HepG2 (cell line): ENCODE results near the gene EPHB4. TPM values are rescaled to one million over a fixed set of nuclear protein-coding genes. Genes with fewer than 3 reads are reported as not detected.

Experiments
- AFF4 ChIP-seq: sonication (generic); formaldehyde crosslinking; IDR thresholded peaks from 2 replicates; pipeline ENCODE4 v1.4.0; 2020; ENCODE audit warnings: missing genetic modification reagents
- AGO1 ChIP-seq: fragments of 200-400 bp; formaldehyde crosslinking; IDR thresholded peaks from 2 replicates; pipeline ENCODE4 v1.6.1; 2017; ENCODE audit warnings: mild to moderate bottlenecking, low read depth, low read length, moderate library complexity; ENCODE audit not compliant: poor library complexity, severe bottlenecking
- ASH2L ChIP-seq: fragments of 300-600, 200-600 bp; sonication (generic); IDR thresholded peaks from 2 replicates; pipeline ENCODE4 v1.7.0; 2017; ENCODE audit warnings: low read depth, mild to moderate bottlenecking, moderate library complexity, mixed read lengths, low read length; ENCODE audit not compliant: insufficient read length
- CCAR2 ChIP-seq: fragments of 200-400 bp; formaldehyde crosslinking; optimal IDR thresholded peaks from 2 replicates; pipeline ENCODE3; 2018; ENCODE audit warnings: low read depth, mild to moderate bottlenecking, low read length, moderate library complexity
- ELF3 ChIP-seq: IDR thresholded peaks from 2 replicates; pipeline ENCODE4 v1.6.1; 2016; ENCODE audit warnings: missing genetic modification reagents, missing compliant biosample characterization
- FOXA1 ChIP-seq, 2 experiments: fragments of 450-650 bp in 1 of 2; sonication (generic) in 1 of 2; formaldehyde crosslinking in 1 of 2; IDR thresholded peaks; 2 replicates each; pipeline versions ENCODE4 v1.4.0 to v1.6.1; 2016 to 2020; ENCODE audit warnings: missing genetic modification reagents in 1 of 2
- KIAA2018 ChIP-seq: sonication (generic); formaldehyde crosslinking; IDR thresholded peaks from 2 replicates; pipeline ENCODE4 v1.5.0; 2020; ENCODE audit warnings: mild to moderate bottlenecking, missing genetic modification reagents, borderline replicate concordance
- NFKB2 ChIP-seq: sonication (generic); formaldehyde crosslinking; IDR thresholded peaks from 2 replicates; pipeline ENCODE4 v1.4.0; 2020; ENCODE audit warnings: missing genetic modification reagents, borderline replicate concordance
- NR2F6 ChIP-seq, 2 experiments: IDR thresholded peaks; 2 replicates each; pipeline ENCODE4 v1.6.1; 2016; ENCODE audit warnings: antibody characterized with exemption in 1 of 2, mild to moderate bottlenecking in 1 of 2
- TARDBP ChIP-seq: sonication (generic); formaldehyde crosslinking; IDR thresholded peaks from 2 replicates; pipeline ENCODE4 v1.8.0; 2022; ENCODE audit warnings: mild to moderate bottlenecking, missing genetic modification reagents
- U2AF2 ChIP-seq: fragments of 200-400 bp; formaldehyde crosslinking; IDR thresholded peaks from 2 replicates; pipeline ENCODE4 v1.6.1; 2017; ENCODE audit warnings: low read depth, mild to moderate bottlenecking, low read length
- ZBTB20 ChIP-seq: sonication (generic); formaldehyde crosslinking; IDR thresholded peaks from 2 replicates; pipeline ENCODE4 v1.8.1; 2023; ENCODE audit warnings: missing genetic modification reagents, low read depth, mild to moderate bottlenecking, borderline replicate concordance
- ZFP36L1 ChIP-seq: sonication (generic); formaldehyde crosslinking; IDR thresholded peaks from 2 replicates; pipeline ENCODE4 v1.8.0; 2022; ENCODE audit warnings: mild to moderate bottlenecking, missing genetic modification reagents, moderate library complexity
- ZNF468 ChIP-seq: sonication (generic); formaldehyde crosslinking; IDR thresholded peaks from 2 replicates; pipeline ENCODE4 v1.8.0; 2022; ENCODE audit warnings: mild to moderate bottlenecking, moderate library complexity, missing genetic modification reagents
- ZNF550 ChIP-seq: sonication (generic); formaldehyde crosslinking; IDR thresholded peaks from 2 replicates; pipeline ENCODE4 v1.4.0; 2020; ENCODE audit warnings: mild to moderate bottlenecking, missing genetic modification reagents, borderline replicate concordance
- polyA plus RNA-seq, 8 experiments: library from polyadenylated mRNA; depleted of rRNA in 3 of 8; stranded (reverse) in 7 of 8; unstranded in 1 of 8; fragments of >200 nt; fragmentation: Illumina TruSeq in 4 of 8; extraction: Trizol in 4 of 8; gene quantifications; 2 replicates each; pipeline versions ENCODE4 v1.2.1 to v1.2.3, GENCODE V29; 2011 to 2016; ENCODE audit warnings: low read depth in 4 of 8, missing spikeins in 1 of 8, mixed read lengths in 1 of 8; ENCODE audit not compliant: insufficient read depth in 1 of 8
- total RNA-seq, 5 experiments: library from RNA; depleted of rRNA; stranded (reverse); fragments of >200 nt; fragmentation: Illumina TruSeq; extraction: Trizol; gene quantifications; 2 replicates each; pipeline ENCODE4 v1.2.3, GENCODE V29; 2016; ENCODE audit warnings: low read depth in 1 of 5

EPHB4 gene
- total and polyA plus RNA-seq, 2 of the 13 experiments (the other 11 are each of a cell fraction or from before 2014, with no cell fraction given): 61.4 to 69.6 TPM

GRCh38 chr7:100874577-100875355 is 47.4 kb upstream of the EPHB4 start, which contains the start of gene SRRT (continued):
- TF ChIP-seq AFF4 (CRISPR knock-in tag): 0 out of 2 replicates have a peak, but pooled peaks have one; percentile 6
- TF ChIP-seq ASH2L: peak; percentile 93
- no peak for TF ChIP-seq FOXA1 (IDR thresholded peaks at IDR 0.05)
- TF ChIP-seq FOXA1 (CRISPR knock-in tag; IDR thresholded peaks at IDR 0.05): 0 out of 2 replicates have a peak, but pooled peaks have one; percentile 35
- no peak for TF ChIP-seq KIAA2018 (CRISPR knock-in tag)
- TF ChIP-seq ZNF550: no peak
- TF ChIP-seq TARDBP: peak; percentile 94
- no peak for TF ChIP-seq U2AF2
- no peak for TF ChIP-seq ZFP36L1 (CRISPR knock-in tag)
- no peak; the same call in 1 of the 2 replicates for TF ChIP-seq NFKB2 (CRISPR knock-in tag)
- TF ChIP-seq CCAR2: no peak
- TF ChIP-seq ZNF468 (CRISPR knock-in tag): no peak
- TF ChIP-seq ZBTB20 (CRISPR knock-in tag): peak; percentile 68; the same call in 1 of the 2 replicates
- peak; percentile 14; the same call in 1 of the 2 replicates for TF ChIP-seq NR2F6 (IDR thresholded peaks at IDR 0.05)
- TF ChIP-seq NR2F6 (CRISPR knock-in tag; IDR thresholded peaks at IDR 0.05): peak; percentile 70
- TF ChIP-seq AGO1: peak; percentile 42
- peak; percentile 85 for TF ChIP-seq ELF3 (CRISPR knock-in tag)
